Left colon (tissue), 2 donors: ENCODE results near the gene AARSD1. TPM values are rescaled to one million over a fixed set of nuclear protein-coding genes. Genes with fewer than 3 reads are reported as not detected.
"Not testable (repeated sequence)": the region's sequence is repeated elsewhere in the genome, so short reads cannot be mapped to it uniquely, and the experiment has no call there.

ENCODE experiments used
- ATAC-seq: fragments of 200-7000 bp; cut with Tn5 transposase; one replicate; pipeline ENCODE4 v1.9.1; 2020; ENCODE audit warnings: mild to moderate bottlenecking, moderate library complexity
- DNase-seq, 2 donors: peaks; one replicate each; pipeline ENCODE4 v3.0.0-alpha.2; 2020
- intact Hi-C, 2 donors: fragments of 100-400 bp; cut with DNase I in 1 of 2; cut with micrococcal nuclease in 1 of 2; formaldehyde crosslinking; loops; one replicate each; pipeline versions ENCODE4 v1.11.2 to v1.14.0; 2022; cut with DNase I, micrococcal nuclease
- long read RNA-seq: library from polyadenylated mRNA; unstranded; transcript quantifications from one replicate; pipeline ENCODE4 v2.0.0, GENCODE V29; 2021
- total RNA-seq, 2 donors: library from RNA; stranded (reverse); fragmentation: NEBNext Ultra II Directional; extraction: Animal tissue kit (Norgen Biotek cat#: 25700); gene quantifications; one replicate each; pipeline ENCODE4 v1.2.1, GENCODE V29; 2021
- donor health status: DM: no; HTN: no; CAD: no.
- donor health status: DM: yes; HTN: yes; CAD: no.

Gene AARSD1, protein sequence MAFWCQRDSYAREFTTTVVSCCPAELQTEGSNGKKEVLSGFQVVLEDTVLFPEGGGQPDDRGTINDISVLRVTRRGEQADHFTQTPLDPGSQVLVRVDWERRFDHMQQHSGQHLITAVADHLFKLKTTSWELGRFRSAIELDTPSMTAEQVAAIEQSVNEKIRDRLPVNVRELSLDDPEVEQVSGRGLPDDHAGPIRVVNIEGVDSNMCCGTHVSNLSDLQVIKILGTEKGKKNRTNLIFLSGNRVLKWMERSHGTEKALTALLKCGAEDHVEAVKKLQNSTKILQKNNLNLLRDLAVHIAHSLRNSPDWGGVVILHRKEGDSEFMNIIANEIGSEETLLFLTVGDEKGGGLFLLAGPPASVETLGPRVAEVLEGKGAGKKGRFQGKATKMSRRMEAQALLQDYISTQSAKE
- total RNA-seq: 10 to 100 TPM; 17.6 to 24.1 TPM
- long read RNA-seq, transcript AARSD1-202 (12 exons, 1,322 nt): major isoform, 10 of 13 reads
- long read RNA-seq, partial matches to known transcripts: 0 of 13 reads
- long read RNA-seq, other reads (novel, unspliced or antisense): 1 of 13 reads

DNA sequence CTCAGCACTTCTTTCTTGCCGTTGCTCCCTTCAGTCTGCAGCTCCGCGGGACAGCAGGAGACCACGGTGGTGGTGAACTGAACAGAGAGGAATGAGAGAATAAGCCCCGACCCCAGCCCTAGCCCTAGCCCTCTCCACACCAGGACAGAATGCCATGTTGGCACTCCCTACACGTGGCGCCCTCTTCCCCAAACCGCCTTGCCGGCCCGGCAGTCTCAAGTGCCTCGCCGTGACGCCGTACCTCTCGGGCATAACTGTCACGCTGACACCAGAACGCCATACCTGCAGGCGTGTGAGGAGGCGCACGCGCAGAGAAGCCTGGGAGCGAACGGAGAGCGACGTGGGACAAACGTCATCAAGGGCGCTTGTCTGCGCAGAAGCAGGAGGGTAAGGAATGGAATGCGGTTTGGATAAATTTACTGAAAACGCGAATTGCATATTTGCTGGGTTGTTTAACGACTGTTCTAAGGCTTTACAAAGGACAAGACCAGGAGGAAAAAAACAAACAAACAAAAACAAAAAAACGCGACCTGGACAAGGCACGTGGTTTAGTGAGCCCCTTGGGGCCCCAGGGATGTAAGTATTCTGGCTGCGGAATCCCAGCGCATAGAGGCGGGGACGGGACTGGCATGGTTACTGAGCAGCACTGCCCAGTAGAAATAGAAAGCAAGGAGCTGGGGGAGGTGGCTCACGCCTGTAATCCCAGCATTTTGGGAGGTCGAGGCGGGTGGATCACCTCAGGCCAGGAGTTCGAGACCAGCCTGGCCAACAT is at the start of gene AARSD1:
Gene AARSD1 (minus strand): TSS at position 294 of the 772 bp plus-strand sequence. CDS start 14 bp downstream, at position 280.
- peak; percentile 99 for ATAC-seq
- peak; percentile 92 to 94 for DNase-seq
- intact Hi-C loops: no loop called here

DNA sequence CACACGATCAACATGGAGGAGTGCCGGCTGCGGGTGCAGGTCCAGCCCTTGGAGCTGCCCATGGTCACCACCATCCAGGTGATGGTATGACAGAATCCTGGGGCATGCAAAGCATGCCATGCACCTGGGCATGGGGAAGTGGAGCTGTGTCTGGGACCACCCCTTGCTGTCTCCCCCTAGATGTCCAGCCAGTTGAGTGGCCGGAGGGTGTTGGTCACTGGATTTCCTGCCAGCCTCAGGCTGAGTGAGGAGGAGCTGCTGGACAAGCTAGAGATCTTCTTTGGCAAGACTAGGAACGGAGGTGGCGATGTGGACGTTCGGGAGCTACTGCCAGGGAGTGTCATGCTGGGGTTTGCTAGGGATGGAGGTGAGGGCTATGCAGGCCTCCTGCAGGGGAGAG is 49.0 kb upstream of the AARSD1 start:
- DNase-seq (no peak), ATAC-seq (no peak)
- intact Hi-C loops: no loop called here

DNA sequence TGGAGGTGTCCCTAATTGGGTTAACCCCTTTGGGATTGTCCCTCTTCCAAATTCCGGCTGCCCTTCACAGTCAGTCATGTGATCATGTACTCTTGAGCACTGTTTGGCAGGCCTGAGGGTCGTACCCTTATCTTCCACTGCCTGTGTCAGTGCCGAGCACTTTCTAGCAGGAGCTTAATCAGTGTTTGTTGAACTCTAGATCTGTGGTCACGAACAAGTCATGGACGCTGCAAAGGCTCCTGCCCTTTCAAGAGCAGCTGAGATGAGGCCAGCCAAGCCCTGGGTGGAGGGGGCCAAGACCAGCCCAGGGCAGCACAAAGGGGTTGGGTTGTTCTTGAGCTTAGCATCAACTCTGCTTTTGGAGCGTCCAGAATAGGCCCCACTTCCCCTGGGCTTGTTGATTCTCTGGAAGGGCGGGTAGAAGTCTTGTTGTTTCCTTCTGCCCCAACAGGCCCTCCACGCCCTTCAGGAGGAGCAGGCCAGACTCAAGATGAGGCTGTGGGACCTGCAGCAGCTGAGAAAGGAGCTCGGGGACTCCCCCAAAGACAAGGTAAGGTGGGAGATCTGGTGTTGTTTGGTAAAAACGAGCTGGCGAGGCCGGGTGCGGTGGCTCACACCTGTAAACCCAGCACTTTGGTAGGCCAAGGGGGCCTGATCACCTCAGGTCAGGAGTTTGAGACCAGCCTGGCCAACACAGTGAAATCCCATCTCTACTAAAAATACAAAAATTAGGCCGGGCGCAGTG is 47.6 kb upstream of the AARSD1 start:
- no peak for ATAC-seq
- DNase-seq: peak in 1 of 2 donors; percentile 29
- intact Hi-C loops: no loop called here

DNA sequence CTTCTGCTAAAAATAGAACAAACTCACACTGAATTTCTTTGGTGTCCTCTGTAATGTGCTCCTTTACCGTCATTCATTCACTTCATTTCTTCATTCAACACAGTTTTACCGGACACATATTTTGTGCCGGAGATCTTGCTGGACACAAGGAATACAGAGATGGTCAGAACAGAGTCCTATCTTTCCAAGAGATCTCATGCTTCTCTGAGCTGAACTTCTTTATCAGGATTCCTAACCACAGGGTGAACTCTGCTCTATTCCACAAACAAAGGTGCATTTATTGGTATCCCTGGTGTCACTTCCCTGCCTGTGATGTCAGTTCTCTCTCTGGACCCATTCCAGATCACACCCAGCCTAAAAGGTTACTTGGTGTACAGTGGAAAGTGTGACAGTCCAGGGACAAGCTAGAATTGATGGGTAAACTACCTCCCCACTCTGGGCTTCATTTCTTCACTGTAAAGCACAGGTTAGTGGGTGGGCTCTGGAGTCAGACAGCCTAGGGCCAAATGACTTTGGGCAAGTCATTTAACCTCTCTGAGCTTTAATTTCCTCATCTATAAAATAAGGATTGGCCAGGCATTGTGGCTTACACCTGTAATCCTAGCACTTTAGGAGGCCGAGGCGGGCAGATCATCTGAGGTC is 46.5 kb upstream of the AARSD1 start:
- intact Hi-C loops: no loop called here
- DNase-seq: peak; percentile 54 to 78
- ATAC-seq: peak; percentile 84

DNA sequence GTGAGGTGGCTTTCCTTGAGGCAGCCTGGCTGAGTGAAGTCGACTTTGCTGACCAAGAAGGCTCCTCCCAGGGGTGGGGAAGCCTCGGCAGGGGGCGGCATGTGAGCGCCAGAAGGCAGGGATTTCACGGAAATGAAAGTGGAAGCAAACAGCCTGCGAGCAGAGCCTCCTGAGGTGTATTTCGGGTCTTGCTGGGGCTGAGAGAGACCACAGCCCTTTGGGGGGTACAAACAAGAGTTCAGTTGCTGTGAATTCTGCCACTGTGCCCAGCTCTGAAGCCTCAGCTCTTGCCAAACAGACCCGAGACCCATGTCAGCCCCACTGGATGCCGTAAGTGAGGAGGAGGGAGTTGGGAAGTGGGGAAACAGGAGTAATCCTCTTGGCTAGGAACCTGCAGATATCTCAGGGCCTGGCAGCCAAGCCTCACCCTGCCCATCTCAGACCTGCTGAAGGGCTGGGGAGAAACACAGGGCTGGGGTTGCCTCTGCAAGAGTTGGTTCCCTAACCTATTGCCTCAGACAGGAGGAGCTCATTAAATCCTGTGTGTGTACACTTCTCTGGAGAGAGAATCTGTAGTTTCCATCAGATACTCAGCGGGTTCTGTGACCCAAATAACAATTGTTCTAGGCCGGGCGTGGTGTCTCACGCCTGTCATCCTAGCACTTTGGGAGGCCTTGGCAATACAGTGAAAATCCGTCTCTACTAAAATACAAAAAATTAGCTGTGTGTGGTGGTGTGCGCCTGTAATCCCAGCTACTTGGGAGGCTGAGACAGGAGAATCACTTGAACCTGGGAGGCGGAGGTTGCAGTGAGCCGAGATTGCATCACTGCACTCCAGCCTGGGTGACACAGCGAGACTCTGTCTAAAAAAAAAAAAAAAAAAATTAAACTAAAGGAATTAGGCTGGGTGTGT is 42.6 kb upstream of the AARSD1 start, which contains the start of gene IFI35:
Gene IFI35 (plus strand): TSS at position 146 of the 913 bp plus-strand sequence. CDS start 164 bp downstream, at position 310.
- intact Hi-C loops: no loop called here
- ATAC-seq: peak; percentile 83
- peak; percentile 90 to 92 for DNase-seq

DNA sequence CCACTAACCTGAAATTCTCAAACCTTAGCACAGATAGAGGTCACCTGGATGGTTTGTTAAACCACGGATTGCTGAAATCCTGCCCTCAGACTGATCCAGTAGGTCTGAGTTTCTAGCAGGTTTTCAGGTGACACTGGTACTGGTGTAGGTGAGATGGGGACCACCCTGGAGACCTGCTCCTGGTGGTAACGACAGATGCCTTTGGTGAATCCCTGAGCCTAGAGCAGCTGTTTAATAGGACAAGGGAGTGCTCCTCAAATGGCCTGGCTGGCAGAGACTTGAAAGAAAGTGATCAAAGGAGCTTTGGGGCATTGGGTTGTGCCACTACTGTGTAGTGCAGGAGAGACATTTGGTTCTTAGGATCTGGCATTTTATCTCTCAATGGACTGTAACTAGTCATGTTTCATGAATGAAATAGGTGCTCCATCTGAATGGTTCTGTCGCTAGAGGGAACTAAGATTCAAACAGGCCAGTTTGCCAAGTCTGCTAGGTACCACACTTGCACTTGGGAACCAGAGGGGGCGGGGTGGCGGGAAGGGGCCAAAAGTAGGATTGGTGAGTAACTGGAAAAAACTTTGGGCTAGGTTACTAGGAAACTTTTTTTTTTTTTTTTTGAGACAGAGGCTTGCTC is 39.4 kb upstream of the AARSD1 start:
- intact Hi-C loops: no loop called here
- no peak for ATAC-seq
- no peak for DNase-seq

DNA sequence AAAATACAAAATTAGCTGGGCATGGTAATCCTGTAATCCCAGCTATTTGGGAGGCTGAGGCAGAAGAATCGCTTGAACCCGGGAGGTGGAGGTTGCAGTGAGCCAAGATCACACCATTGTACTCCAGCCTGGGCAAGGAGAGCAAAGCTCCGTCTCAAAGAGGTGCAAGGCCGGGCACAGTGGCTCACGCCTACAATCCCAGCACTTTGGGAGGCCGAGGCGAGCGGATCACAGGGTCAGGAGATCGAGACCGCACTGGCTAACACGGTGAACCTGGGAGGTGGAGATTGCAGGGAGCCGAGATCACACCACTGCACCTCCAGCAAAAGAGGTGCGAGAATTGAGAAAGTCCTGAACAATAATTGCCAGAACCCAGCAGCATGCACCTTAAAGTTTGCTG is 36.6 kb upstream of the AARSD1 start:
- ATAC-seq, DNase-seq: not testable (repeated sequence)

DNA sequence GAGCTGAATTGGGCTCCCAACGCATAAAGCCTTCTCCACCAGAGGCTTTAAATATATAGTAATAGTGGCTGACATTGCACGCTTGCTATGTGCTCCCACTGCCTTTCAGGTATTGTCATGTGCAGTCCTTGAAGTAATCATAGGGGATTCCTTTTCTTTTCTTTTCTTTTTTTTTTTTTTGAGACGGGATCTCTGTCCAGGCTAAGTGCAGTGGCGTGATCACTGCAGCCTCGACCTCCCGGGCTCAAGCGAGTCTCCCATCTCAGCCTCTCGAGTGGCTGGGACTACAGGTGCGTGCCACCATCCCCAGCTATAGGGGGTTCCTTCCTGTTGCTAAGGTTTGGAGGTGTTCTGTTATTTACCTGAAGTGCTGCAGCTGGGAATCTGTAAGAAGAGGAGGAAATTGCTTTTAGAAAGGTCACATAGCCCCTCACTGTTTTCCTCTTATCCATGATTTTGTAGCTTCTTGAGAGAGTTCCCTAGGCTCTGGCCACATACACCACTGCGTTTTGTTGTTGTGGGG is 34.8 kb upstream of the AARSD1 start:
- intact Hi-C loops: no loop called here
- ATAC-seq (no peak), DNase-seq (no peak)

More for the DNA sequence above, 36.6 kb upstream of the AARSD1 start:
- intact Hi-C loops: not testable (repeated sequence)

DNA sequence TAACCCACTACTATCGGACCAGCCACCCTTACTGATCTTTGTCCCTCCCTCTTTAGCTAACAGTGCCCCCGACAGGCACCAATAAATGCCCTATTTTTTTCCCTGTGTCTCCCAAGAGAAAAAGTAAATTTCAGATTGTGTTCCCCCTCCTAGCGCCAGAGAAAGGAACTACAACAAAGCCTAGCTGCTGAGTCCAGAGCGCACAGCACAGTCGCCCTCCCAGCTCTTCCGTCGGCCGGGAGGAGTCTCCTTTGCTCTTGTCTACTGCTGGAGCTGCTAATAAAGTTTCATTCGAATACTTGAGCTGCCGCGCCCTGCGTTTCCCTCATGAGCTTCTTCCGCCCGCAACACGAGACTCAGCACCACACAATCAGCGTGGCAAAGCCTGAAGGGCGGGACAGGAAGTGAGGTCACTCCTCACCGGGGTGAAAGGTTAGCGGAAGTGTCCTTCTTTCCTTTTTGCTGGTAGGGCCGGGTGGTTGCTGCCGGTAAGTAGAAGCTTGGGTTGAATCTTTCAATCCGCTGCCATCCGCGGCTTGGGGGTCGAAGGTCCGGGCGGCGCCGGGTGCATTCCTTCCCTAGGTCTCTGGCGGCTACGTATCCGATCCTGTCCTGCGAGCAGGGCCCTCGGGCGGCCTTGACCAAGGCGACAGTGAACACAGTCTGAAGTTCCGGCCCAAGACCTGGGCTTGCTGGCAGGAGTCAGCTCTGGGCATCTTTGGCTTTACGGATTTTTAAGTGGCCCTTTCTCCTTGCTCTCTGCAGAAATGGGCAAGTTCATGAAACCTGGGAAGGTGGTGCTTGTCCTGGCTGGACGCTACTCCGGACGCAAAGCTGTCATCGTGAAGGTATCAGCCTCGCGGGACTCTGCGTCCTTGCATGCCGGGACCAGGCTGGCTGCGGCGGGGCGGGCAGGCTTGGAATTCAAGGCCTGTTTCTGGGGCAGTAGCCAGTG is 34.0 kb upstream of the AARSD1 start, which contains the start of gene RPL27:
Gene RPL27 (plus strand): TSS at position 436 of the 955 bp plus-strand sequence. CDS start 332 bp downstream, at position 768.
- intact Hi-C loops: no loop called here
- ATAC-seq (peak; percentile 94), DNase-seq (peak; percentile 97 to 99)

DNA sequence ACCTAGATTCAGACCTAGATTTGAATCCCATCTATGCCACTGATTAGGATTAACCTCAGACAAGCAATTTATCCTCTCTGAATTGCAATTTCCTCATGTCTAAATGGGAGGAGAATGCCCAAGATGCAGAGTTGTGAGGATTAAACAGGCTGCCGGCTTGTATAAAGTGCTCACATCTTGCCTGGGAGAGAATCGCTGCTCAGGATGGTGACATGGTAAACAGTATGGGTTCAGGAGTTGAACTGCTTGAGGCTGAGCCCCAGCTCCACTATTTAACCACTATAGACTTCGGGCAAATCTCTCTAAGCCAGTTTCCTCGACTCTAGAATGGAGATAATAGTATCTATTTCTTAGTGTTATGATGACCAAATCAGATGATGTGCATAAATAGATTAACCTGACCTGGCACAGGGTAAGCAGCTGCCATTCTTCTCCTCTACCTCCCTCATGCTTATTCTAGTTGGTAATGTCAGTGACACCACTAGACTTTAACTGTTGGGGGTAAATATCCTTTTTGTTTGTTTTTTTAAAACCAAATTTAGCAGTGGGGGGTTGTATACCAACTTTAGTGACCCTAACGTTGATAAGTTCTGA is 33.2 kb upstream of the AARSD1 start:
- ATAC-seq: no peak
- DNase-seq: no peak
- intact Hi-C loops: no loop called here

DNA sequence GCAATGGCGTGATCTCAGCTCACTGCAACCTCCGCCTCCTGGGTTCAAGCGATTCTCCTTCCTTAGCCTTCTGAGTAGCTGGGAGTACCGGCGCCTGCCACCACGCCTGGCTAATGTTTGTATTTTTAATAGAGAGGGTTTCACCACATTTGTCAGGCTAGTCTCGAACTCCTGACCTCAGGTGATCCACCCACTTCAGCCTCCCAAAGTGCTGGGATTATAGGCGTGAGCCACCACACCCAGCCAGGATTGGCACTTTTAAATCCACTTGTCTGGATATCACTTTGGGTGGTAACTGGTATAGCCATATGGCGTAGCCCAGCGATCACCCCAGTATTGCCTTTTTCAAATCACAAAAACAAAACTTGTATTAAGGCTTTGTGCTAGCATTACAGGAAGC is 29.7 kb upstream of the AARSD1 start:
- ATAC-seq, DNase-seq, intact Hi-C loops: not testable (repeated sequence)

DNA sequence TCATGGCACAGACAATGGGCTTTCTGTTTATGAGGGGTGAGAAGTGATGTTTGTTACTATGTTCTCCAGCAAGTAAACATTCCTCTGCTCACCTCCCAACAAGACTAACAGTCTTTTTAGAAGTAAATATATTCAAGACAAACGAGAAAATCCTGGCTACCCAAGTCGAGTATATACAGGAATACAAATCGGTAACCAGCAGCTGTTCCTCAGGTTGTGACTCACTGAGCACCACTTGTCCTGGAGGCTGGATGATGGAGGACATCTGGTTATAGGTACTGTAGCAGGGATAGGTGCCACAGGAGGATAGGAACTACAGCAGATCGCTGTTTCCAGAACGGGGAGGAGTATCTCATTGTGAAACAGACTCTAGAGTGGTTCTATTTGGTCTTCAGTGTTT is 28.6 kb upstream of the AARSD1 start:
- ATAC-seq (no peak), DNase-seq (no peak)
- intact Hi-C loops: no loop called here

DNA sequence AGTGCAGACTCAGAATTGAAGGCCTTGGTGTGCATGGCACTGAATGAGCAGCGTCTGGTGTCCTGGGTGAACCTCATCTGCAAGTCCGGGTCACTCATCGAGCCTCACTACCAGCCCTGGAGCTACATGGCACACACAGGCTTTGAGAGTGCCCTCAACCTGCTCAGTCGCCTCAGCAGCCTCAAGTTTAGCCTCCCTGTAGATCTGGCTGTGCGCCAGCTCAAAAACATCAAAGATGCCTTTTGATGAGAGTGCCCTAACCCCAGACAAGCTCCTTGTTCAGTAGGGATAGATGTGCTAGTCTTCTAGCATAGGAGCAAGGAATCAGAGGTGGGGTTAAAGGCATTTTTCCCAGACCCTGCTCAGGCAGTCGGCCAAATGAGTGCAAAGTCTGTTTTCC is 27.2 kb upstream of the AARSD1 start:
- no peak for DNase-seq
- intact Hi-C loops: no loop called here
- ATAC-seq: no peak

DNA sequence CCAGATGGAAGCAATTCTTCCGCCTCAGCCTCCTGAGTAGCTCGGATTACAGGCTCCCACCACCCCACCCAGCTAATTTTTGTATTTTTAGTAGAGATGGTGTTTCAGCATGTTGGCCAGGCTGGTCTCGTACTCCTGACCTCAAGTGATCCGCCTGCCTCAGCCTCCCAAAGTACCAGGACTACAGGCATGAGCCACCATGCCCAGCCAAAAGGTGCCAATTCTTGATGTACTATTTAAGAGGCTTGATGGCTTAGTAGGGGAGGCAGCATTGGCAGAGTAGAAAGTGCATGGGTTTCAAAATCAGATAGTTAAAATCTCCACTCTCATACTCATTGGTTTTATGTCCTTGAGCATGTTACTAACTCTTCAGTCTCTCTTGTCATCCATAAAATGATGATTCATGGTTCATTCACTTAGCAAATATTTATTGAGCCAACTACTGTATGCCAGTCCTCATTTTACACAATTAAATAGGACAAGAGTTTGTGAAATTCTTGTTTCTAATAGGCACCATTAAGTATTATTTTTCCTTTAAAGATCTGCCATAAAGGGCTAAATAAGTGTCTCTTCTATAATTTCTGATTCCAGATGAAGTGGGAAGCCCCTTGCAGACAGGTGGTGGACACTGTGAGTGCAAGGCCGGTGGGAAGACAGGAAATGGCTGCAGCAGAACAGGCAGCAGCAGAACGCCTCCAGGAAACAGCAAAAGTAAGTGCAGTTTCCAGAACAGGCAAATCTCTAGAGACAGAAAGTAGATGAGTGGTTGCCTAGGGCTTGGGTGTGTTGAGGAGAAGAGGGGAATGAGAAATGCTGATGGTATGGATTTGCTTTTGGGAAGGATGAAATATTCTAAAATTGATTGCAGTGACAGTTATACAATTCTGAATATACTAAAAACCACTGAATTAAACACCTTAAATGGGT is 25.7 kb upstream of the AARSD1 start:
- DNase-seq (no peak), ATAC-seq (no peak)
- intact Hi-C loops: no loop called here
